GM20000 (cell line): ENCODE data around the gene BCAS4.

Source experiments
- DNase-seq: peaks from one replicate; pipeline ENCODE4 v3.0.0; 2012; ENCODE audit warnings: low spot score
- CTCF ChIP-seq: IDR thresholded peaks from 2 replicates; pipeline ENCODE4 v1.5.1; 2012; ENCODE audit warnings: mild to moderate bottlenecking, control low read depth; ENCODE audit errors: extremely low read depth, missing control alignments

Gene BCAS4

GRCh38 chr20:50806126-50806768 is 11.4 kb downstream of the BCAS4 start:
- no peak for TF ChIP-seq CTCF
- DNase-seq, result no peak

- no peak for TF ChIP-seq CTCF
- no peak for DNase-seq
Observed at GRCh38 chr20:50810063-50810462, 15.2 kb downstream of the BCAS4 start.

- peak; percentile 47 for DNase-seq
- TF ChIP-seq CTCF, result no peak
Observed at GRCh38 chr20:50810842-50811241, 16.0 kb downstream of the BCAS4 start.

- no peak for DNase-seq
- no peak for TF ChIP-seq CTCF
Observed at GRCh38 chr20:50813101-50813643, 18.3 kb downstream of the BCAS4 start.

GRCh38 chr20:50813801-50814200 is 18.9 kb downstream of the BCAS4 start:
- DNase-seq, result no peak
- no peak for TF ChIP-seq CTCF

GRCh38 chr20:50814438-50815161 is 19.7 kb downstream of the BCAS4 start:
- TF ChIP-seq CTCF, result no peak
- DNase-seq, result no peak
